NCI-H146 (cell line): ENCODE results near the gene IGF1R.
"Not testable (repeated sequence)": the region's sequence is repeated elsewhere in the genome, so short reads cannot be mapped to it uniquely, and the experiment has no call there.

Source experiments
- DNase-seq: peaks from one replicate; lab custom pipeline; 2025; lab: John Stamatoyannopoulos, UW

Gene IGF1R

GRCh38 chr15:98647774-98648653, at the start of gene IGF1R:
IGF1R (plus strand) TSS chr15:98648539; CDS start chr15:98649582, 1,043 bp downstream.
- peak; percentile 77 for DNase-seq

GRCh38 chr15:98599909-98600691, 48.2 kb upstream of the IGF1R start:
- no peak for DNase-seq

GRCh38 chr15:98604983-98605382, 43.4 kb upstream of the IGF1R start:
- DNase-seq: no peak

GRCh38 chr15:98609144-98609852, 39.0 kb upstream of the IGF1R start:
- no peak for DNase-seq

GRCh38 chr15:98610991-98611390, 37.3 kb upstream of the IGF1R start:
- DNase-seq: no peak

GRCh38 chr15:98611808-98612207, 36.5 kb upstream of the IGF1R start:
- DNase-seq: peak; percentile 11

GRCh38 chr15:98612490-98613110, 35.7 kb upstream of the IGF1R start:
- DNase-seq: no peak

GRCh38 chr15:98614681-98615080, 33.7 kb upstream of the IGF1R start:
- DNase-seq: no peak

GRCh38 chr15:98616397-98616796, 31.9 kb upstream of the IGF1R start:
- DNase-seq: no peak

GRCh38 chr15:98617328-98617980, 30.9 kb upstream of the IGF1R start:
- DNase-seq: no peak

GRCh38 chr15:98618576-98618975, 29.8 kb upstream of the IGF1R start:
- not testable (repeated sequence) for DNase-seq

GRCh38 chr15:98620020-98620419, 28.3 kb upstream of the IGF1R start:
- DNase-seq: no peak

GRCh38 chr15:98621021-98621420, 27.3 kb upstream of the IGF1R start:
- DNase-seq: no peak

GRCh38 chr15:98625614-98626013, 22.7 kb upstream of the IGF1R start:
- no peak for DNase-seq

- DNase-seq: no peak
Measured at GRCh38 chr15:98626153-98626552, 22.2 kb upstream of the IGF1R start.

- DNase-seq: no peak
Measured at GRCh38 chr15:98628216-98628615, 20.1 kb upstream of the IGF1R start.

- DNase-seq: no peak
Measured at GRCh38 chr15:98635848-98636247, 12.5 kb upstream of the IGF1R start.

- no peak for DNase-seq
Measured at GRCh38 chr15:98643115-98643514, 5.2 kb upstream of the IGF1R start.

GRCh38 chr15:98646546-98647025, 1.8 kb upstream of the IGF1R start:
- DNase-seq: no peak

GRCh38 chr15:98647026-98647773, 1.1 kb upstream of the IGF1R start:
- DNase-seq: peak; percentile 49
